K562 (cell line): ENCODE measurements around the gene SPRN.

Experiments used
- AFF4 ChIP-seq: sonication (generic); formaldehyde crosslinking; IDR thresholded peaks from 2 replicates; pipeline ENCODE4 v1.8.0; 2023; ENCODE audit warnings: mild to moderate bottlenecking, missing genetic modification reagents
- ATF6 ChIP-seq: sonication (generic); formaldehyde crosslinking; IDR thresholded peaks from 2 replicates; pipeline ENCODE4 v1.4.0; 2020; ENCODE audit warnings: mild to moderate bottlenecking, missing genetic modification reagents
- BHLHE40 ChIP-seq: IDR thresholded peaks from 2 replicates; pipeline ENCODE4 v1.6.1; 2011; ENCODE audit warnings: low read length, improper control_type of control experiment
- CTCF ChIP-seq, 3 experiments: IDR thresholded peaks in 2 of 3; conservative IDR thresholded peaks in 1 of 3; 2 replicates each; pipeline ENCODE4 v1.5.1; 2011 to 2012; ENCODE audit warnings: low read length in 3 of 3, mild to moderate bottlenecking in 3 of 3, control low read depth in 2 of 3, improper control_type of control experiment in 1 of 3, inconsistent platforms in 1 of 3, low read depth in 1 of 3, mixed read lengths in 1 of 3, moderate library complexity in 1 of 3; ENCODE audit not compliant: insufficient read depth in 2 of 3
- KDM5B ChIP-seq: fragments of 200-600 bp; sonication (generic); IDR thresholded peaks from 2 replicates; pipeline ENCODE4 v1.6.1; 2012; ENCODE audit warnings: low read depth, mild to moderate bottlenecking, moderate library complexity, low read length, control low read depth, inconsistent platforms; ENCODE audit not compliant: insufficient replicate concordance
- PHF21A ChIP-seq: fragments of 450-650 bp; IDR thresholded peaks from 2 replicates; pipeline ENCODE4 v1.6.1; 2017; ENCODE audit warnings: low read depth, borderline replicate concordance
- SLC30A9 ChIP-seq: fragments of 250-450 bp; sonication (Bioruptor Pico); IDR thresholded peaks from 2 replicates; pipeline ENCODE4 v1.8.0; 2022; ENCODE audit warnings: mild to moderate bottlenecking, moderate library complexity
- ZBTB7A ChIP-seq: IDR thresholded peaks from 2 replicates; pipeline ENCODE4 v1.6.1; 2011; ENCODE audit warnings: low read depth, mild to moderate bottlenecking, low read length, moderate library complexity, borderline replicate concordance; ENCODE audit not compliant: control insufficient read depth
- ZNF518B ChIP-seq: fragments of 250-450 bp; sonication (Bioruptor Pico); IDR thresholded peaks from 2 replicates; pipeline ENCODE4 v1.5.0; 2021; ENCODE audit warnings: mild to moderate bottlenecking, moderate library complexity

GRCh38 chr10:133444342-133445267, 20.2 kb upstream of the SPRN start:
- no peak for TF ChIP-seq ZBTB7A
- no peak for TF ChIP-seq AFF4 (CRISPR knock-in tag)
- no peak for TF ChIP-seq ATF6
- no peak for TF ChIP-seq SLC30A9 (CRISPR knock-in tag)
- TF ChIP-seq CTCF (IDR thresholded peaks at IDR 0.05 in 2 of 3, conservative IDR thresholded peaks at IDR 0.05 in 1 of 3; ENCODE audit: insufficient read depth in 2 of 3, low read depth in 1 of 3, low read length in 3 of 3): no peak
- TF ChIP-seq BHLHE40: no peak
- no peak for TF ChIP-seq ZNF518B (CRISPR knock-in tag)
- no peak for TF ChIP-seq KDM5B
- no peak for TF ChIP-seq PHF21A
